OCI-LY7 (cell line): ENCODE data around the gene ACSL6. TPM values are rescaled to one million over a fixed set of nuclear protein-coding genes. Genes with fewer than 3 reads are reported as not detected.

Source experiments
- BruUV-seq: library from RNA; stranded (reverse); fragments of 400-500 nt; replicated peaks from 2 replicates; lab custom pipeline; 2021; lab: Mats Ljungman, UMichigan
- CTCF ChIA-PET: fragments of 300-600 bp; sonication (Branson Sonifier 250); formaldehyde crosslinking; loops from one replicate; lab custom pipeline; 2022; ENCODE audit warnings: antibody characterized with exemption; ENCODE audit not compliant: unreplicated experiment; lab: Charles Lee
- POLR2A ChIA-PET: fragments of 300-600 bp; sonication (Branson Sonifier 250); formaldehyde crosslinking; loops from one replicate; lab custom pipeline; 2022; ENCODE audit warnings: antibody characterized with exemption; lab: Charles Lee
- DNase-seq: peaks from one replicate; pipeline ENCODE4 v3.0.0-alpha.2; 2015; ENCODE audit warnings: low spot score
- H2AFZ ChIP-seq: fragments of 200-600 bp; sonication (generic), shearing (Covaris generic); 2 replicates; pipeline ENCODE4 v1.6.1; 2014; ENCODE audit warnings: mild to moderate bottlenecking, antibody characterized with exemption, low read length, moderate library complexity
- H3K27ac ChIP-seq: fragments of 200-600 bp; sonication (generic); 2 replicates; pipeline ENCODE4 v1.5.1; 2014; ENCODE audit warnings: mixed run types, low read depth, mild to moderate bottlenecking, moderate library complexity, low read length, inconsistent platforms; ENCODE audit not compliant: poor library complexity, severe bottlenecking
- H3K36me3 ChIP-seq: fragments of 200-600 bp; sonication (generic); 2 replicates; pipeline ENCODE4 v1.6.1; 2014; ENCODE audit warnings: mild to moderate bottlenecking, antibody characterized with exemption, low read length, moderate library complexity, mixed read lengths; ENCODE audit not compliant: insufficient read depth
- H3K4me1 ChIP-seq: fragments of 200-600 bp; sonication (generic); 2 replicates; pipeline ENCODE4 v1.5.1; 2014; ENCODE audit warnings: mild to moderate bottlenecking, low read length; ENCODE audit not compliant: insufficient read depth, poor library complexity, severe bottlenecking
- H3K4me2 ChIP-seq: fragments of 200-600 bp; sonication (generic); 2 replicates; pipeline ENCODE4 v1.6.1; 2014; ENCODE audit warnings: mild to moderate bottlenecking, low read length
- H3K4me3 ChIP-seq: fragments of 200-600 bp; sonication (generic); 2 replicates; pipeline ENCODE4 v1.5.1; 2014; ENCODE audit warnings: mild to moderate bottlenecking, low read depth, low read length; ENCODE audit not compliant: poor library complexity, severe bottlenecking
- H3K79me2 ChIP-seq: fragments of 200-600 bp; sonication (generic); 2 replicates; pipeline ENCODE4 v1.6.1; 2016; ENCODE audit warnings: low read depth, mild to moderate bottlenecking, low read length, moderate library complexity, mixed read lengths; ENCODE audit not compliant: insufficient read depth
- H3K9me2 ChIP-seq: fragments of 200-600 bp; sonication (generic); 2 replicates; pipeline ENCODE4 v1.6.1; 2016; ENCODE audit warnings: mild to moderate bottlenecking, low read length, mixed read lengths; ENCODE audit not compliant: insufficient read depth
- H3K9me3 ChIP-seq: fragments of 200-600 bp; sonication (generic); 2 replicates; pipeline ENCODE4 v1.6.1; 2014; ENCODE audit warnings: mild to moderate bottlenecking, mixed run types, low read length, mixed read lengths
- H4K20me1 ChIP-seq: fragments of 200-600 bp; sonication (generic); 2 replicates; pipeline ENCODE4 v1.6.1; 2014; ENCODE audit warnings: mild to moderate bottlenecking, antibody characterized with exemption, low read length, moderate library complexity, mixed read lengths; ENCODE audit not compliant: insufficient read depth
- EZH2phosphoT487 ChIP-seq: fragments of 200-600 bp; sonication (generic); IDR thresholded peaks from 2 replicates; pipeline ENCODE4 v1.6.1; 2018; ENCODE audit warnings: low read depth, borderline replicate concordance, mild to moderate bottlenecking, mixed run types, antibody characterized with exemption, low read length, moderate library complexity, mixed read lengths
- intact Hi-C: fragments of 100-400 bp; cut with micrococcal nuclease; formaldehyde crosslinking; loops from one replicate; pipeline ENCODE4 v1.10.0; 2022; ENCODE audit not compliant: unreplicated experiment
- total RNA-seq, 2 experiments: library from RNA; depleted of rRNA in 1 of 2; stranded (reverse); fragments of >200 nt in 1 of 2; shearing (Covaris generic) in 1 of 2; gene quantifications; 2 replicates each; pipeline ENCODE4 v1.2.3, GENCODE V29; 2014 to 2022
- TF ChIP-seq, protein P1 (sequence below): fragments of 200-600 bp; sonication (generic); conservative IDR thresholded peaks from 2 replicates; pipeline ENCODE4 v1.5.1; 2014; ENCODE audit warnings: mild to moderate bottlenecking, antibody characterized with exemption, low read length, moderate library complexity, mixed read lengths

The ACSL6 gene
- total RNA-seq, 2 experiments from 2014 or later: not detected

DNA sequence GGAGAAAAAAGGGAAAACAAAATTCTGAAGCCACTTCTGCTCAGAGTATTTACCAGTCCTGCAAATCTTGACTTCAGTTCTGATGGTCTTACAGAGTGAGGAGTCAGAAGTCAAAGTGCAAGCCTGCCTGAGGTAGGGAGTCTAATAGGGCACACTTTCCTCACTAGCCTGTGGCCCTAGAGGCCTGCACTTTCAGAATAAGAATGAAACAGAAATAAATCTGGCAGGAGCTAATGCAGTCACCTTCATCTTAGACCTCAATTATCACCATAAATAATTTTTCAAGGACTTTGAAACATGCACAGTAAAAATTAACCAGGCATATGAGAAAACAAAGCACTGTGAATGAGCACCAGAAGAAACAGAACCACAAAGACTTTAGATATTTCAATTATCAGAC is 20.7 kb upstream of the ACSL6 start:
- no peaks in the 10 kb centered on the region for H3K36me3 ChIP-seq
- H3K4me1 ChIP-seq: no peaks in the 10 kb centered on the region
- H3K4me3 ChIP-seq: no peak overlapping the region
- ChIA-PET POLR2A (no interaction called here), CTCF (no interaction called here)
- H3K9me3 ChIP-seq: no peaks in the 10 kb centered on the region
- H3K9me2 ChIP-seq: no peaks in the 10 kb centered on the region
- H3K4me2 ChIP-seq: no peak overlapping the region
- no peaks in the 10 kb centered on the region for H4K20me1 ChIP-seq
- no peak overlapping the region for H3K27ac ChIP-seq
- no peak overlapping the region for H2AFZ ChIP-seq
- H3K79me2 ChIP-seq: no peaks in the 10 kb centered on the region
- no TSS peak for BruUV-seq
- DNase-seq: no peak
- intact Hi-C loops: no loop called here
- TF ChIP-seq, protein P1, sequence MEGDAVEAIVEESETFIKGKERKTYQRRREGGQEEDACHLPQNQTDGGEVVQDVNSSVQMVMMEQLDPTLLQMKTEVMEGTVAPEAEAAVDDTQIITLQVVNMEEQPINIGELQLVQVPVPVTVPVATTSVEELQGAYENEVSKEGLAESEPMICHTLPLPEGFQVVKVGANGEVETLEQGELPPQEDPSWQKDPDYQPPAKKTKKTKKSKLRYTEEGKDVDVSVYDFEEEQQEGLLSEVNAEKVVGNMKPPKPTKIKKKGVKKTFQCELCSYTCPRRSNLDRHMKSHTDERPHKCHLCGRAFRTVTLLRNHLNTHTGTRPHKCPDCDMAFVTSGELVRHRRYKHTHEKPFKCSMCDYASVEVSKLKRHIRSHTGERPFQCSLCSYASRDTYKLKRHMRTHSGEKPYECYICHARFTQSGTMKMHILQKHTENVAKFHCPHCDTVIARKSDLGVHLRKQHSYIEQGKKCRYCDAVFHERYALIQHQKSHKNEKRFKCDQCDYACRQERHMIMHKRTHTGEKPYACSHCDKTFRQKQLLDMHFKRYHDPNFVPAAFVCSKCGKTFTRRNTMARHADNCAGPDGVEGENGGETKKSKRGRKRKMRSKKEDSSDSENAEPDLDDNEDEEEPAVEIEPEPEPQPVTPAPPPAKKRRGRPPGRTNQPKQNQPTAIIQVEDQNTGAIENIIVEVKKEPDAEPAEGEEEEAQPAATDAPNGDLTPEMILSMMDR: no peak
- TF ChIP-seq EZH2phosphoT487: no peak

DNA sequence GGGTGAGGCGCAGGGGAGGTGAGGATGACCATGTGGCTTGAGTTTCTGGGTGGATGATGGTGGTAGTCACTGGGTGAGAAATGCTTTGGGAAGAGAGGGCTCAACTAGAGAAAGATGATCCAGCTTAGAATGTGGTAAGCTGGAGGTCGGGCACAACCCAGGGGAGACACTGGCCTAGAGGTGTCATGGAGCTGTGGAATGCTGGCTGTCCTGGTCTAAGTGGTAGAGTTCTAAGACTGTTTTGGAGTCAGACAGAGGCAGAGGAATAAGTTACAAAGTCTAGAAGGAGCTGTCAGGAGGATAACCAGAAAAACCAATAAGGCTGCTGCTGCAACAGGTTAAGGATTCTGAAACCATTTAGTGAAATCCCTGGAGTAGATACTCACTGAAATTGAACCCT is 19.2 kb upstream of the ACSL6 start:
- Histone ChIP-seq H3K36me3 (no peaks in the 10 kb centered on the region), H4K20me1 (no peaks in the 10 kb centered on the region), H2AFZ (no peak overlapping the region), H3K4me1 (no peaks in the 10 kb centered on the region), H3K4me2 (no peak overlapping the region), H3K79me2 (no peaks in the 10 kb centered on the region), H3K9me3 (no peaks in the 10 kb centered on the region), H3K4me3 (no peak overlapping the region), H3K27ac (no peak overlapping the region), H3K9me2 (no peaks in the 10 kb centered on the region)
- no peak for TF ChIP-seq EZH2phosphoT487
- TF ChIP-seq, protein P1: no peak
- no peak for DNase-seq
- intact Hi-C loops: no loop called here
- BruUV-seq: no TSS peak
- CTCF ChIA-PET: no interaction called here
- POLR2A ChIA-PET: no interaction called here

DNA sequence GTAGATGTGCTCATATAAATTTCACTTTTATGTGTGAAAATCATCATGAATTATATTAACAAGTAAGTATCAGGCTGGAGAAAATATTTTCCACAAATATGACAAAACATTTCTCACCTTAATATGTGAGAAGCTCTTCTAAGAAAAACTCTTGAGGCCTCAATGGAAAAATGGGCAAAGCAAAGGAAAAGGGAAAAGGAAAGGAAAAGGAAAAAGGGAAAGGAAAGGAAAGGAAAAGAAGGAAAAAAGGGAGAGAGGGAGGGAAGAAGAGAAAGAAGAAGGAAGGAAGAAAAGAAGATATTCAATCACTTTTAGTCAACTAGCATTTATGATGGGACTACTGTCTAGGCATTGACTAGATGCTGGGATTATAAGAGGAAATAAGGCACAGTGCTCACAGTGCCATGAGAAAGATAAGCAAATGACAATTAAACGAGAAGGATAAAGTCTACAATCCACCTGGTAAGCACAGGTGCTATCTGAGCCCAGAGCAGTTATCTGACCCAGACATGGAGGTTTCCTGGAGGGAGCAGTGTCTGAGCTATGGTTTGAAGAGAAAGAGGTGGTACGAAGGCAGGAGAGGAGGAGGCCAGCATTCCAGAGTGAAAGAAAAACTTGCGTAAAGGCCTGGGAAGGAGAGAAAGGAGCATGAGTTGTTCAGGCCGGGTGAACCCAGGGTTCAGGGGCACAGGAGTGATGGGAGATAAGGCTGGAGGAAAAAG is 18.3 kb upstream of the ACSL6 start:
- Histone ChIP-seq H3K4me2 (no peak overlapping the region), H3K9me3 (no peaks in the 10 kb centered on the region), H3K4me1 (no peaks in the 10 kb centered on the region), H3K36me3 (no peaks in the 10 kb centered on the region), H3K4me3 (no peak overlapping the region), H3K27ac (no peak overlapping the region), H3K79me2 (no peaks in the 10 kb centered on the region), H2AFZ (no peak overlapping the region), H3K9me2 (no peaks in the 10 kb centered on the region), H4K20me1 (no peaks in the 10 kb centered on the region)
- TF ChIP-seq, protein P1: no peak
- TF ChIP-seq EZH2phosphoT487: no peak
- CTCF ChIA-PET: no interaction called here
- POLR2A ChIA-PET: interaction anchor here (0.7 kb wide), 3 partner anchors 20 to 1133 kb away, joined by 3 read pairs; no protein-coding TSS in a partner anchor
- intact Hi-C loops: no loop called here
- no peak for DNase-seq
- no TSS peak for BruUV-seq
